GM19324 (cell line): ENCODE data around the gene LAMA3.

Experiments
- ATAC-seq: cut with Tn5 transposase; IDR thresholded peaks from one replicate; pipeline ENCODE4 v1.9.1; 2021; ENCODE audit warnings: mild to moderate bottlenecking, moderate library complexity; ENCODE audit not compliant: unreplicated experiment, low FRiP score

LAMA3 gene

DNA sequence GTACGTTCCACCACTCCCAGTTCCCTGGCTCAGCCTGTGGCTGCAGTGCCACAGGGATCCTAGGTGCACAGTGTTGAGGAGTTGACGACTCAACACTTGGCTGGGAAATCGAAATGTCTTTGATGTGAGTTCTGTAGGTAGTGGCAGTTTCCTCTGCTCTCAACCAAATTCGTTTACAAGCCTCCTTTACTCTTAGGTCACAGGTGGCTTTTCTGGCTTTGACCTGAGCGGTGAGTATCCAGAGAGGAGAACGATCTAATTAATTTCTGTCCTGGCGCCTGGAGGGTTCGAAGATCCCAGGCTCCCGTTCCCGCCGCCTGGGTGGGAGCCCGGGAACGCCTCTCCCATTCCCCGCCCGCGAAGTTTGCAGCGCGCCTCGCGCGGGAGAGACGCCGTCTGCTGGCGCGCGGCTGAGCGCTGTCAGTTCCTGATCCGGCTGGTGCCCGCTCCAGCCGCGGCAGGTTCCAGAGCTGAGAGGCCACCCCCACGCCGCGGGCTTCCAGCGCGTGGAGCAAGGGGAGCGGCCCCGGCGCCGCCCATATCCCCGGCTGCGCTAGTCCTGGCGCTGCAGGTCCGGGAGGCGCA, at the start of gene LAMA3:
Gene LAMA3 (plus strand): TSS at position 423 of the 585 bp plus-strand sequence. CDS start 231 bp downstream, outside the sequence.
- ATAC-seq = peak; percentile 66

DNA sequence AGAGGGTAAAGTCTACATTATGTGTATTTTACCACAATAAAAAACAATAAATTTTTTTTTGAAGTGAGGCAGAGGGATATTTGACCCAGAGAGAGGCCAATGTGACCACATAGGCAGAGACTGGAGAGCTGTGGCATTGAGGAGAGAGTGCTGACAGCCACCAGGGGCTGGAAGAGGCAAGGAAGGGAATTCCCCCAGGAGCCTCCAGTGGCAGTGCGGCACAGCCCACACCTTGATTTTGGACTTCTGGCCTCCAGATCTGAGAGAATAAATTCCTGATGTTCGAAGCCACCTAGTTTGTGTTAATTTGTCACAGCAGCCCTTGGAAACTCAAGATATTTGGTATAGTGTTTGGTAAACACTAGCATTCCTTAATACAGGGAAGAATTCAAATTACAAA, 49.2 kb upstream of the LAMA3 start:
- ATAC-seq = no peak

- no peak for ATAC-seq
Observed at GRCh38 chr18:23641143-23641720, 48.0 kb upstream of the LAMA3 start.

- ATAC-seq = no peak
Observed at GRCh38 chr18:23641937-23642666, 47.2 kb upstream of the LAMA3 start.

DNA sequence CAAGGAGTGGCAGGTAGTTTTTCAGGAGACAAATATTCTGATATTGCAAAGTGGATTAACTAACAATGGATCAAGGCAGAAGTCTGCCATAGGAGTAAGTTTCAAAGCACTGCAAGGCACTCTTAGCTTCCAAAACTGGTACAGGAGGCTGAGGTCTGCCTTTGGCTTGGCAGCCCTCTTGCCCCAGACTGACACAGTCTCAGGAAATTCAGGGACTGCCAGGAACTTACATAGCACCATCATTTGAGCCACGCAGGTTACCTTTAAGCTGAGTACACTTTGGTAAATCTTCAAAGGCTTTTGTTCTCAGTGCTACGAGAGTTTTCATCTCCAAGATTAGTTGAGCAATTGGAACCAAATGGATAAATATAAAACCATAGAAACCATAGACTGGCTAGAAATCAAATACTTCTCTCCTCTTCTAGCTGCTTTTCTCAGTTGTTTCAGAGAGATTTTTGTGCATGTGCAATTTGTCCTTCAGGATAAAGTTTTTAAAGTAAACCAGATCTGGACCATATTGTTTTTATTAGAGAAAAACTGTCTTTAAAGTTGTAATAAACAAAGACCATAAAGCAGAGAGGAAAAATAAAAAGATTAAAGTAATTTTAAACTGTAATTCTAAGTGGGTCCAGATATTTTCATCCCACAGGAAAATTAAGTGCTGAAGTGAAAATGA, 45.3 kb upstream of the LAMA3 start:
- no peak for ATAC-seq

GRCh38 chr18:23645568-23646175, 43.6 kb upstream of the LAMA3 start:
- no peak for ATAC-seq

DNA sequence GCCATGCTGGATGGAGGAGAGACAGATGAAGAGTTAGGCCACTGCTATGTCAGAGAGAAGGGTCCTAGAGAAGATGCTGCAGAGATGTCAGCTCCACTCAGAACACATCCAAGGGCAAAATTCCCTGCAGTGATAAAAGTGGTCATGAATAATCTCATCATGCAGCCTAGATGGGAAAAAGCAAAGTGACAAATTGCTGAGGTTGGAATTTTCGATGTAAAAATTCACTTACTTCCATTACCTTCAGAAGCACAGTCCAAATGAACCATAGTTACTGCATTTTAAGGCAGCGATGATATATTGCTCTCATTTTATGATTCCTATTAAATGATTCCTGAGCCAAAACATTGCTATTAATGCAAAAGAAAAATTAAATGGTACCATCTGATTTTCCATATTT, 43.0 kb upstream of the LAMA3 start:
- no peak for ATAC-seq

DNA sequence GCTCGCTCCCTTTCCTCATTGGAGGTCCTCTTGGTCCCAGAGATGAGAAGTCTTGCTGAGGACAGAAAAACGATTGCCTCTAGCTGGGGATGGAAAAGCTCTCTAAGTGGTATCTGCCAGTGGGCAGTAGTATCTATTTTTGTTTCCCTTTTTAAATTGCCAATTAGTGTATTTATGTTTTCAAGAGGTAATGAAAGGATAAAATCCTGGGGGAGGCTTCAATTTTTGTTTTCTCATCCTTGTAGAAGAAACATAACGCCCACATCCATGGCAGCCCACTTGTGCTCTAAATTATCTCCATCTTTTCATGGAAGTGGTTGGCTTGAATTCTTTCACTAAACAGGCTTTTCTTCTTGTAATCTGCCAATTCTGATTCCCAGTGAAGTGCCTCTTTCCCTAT, 40.8 kb upstream of the LAMA3 start:
- no peak for ATAC-seq

DNA sequence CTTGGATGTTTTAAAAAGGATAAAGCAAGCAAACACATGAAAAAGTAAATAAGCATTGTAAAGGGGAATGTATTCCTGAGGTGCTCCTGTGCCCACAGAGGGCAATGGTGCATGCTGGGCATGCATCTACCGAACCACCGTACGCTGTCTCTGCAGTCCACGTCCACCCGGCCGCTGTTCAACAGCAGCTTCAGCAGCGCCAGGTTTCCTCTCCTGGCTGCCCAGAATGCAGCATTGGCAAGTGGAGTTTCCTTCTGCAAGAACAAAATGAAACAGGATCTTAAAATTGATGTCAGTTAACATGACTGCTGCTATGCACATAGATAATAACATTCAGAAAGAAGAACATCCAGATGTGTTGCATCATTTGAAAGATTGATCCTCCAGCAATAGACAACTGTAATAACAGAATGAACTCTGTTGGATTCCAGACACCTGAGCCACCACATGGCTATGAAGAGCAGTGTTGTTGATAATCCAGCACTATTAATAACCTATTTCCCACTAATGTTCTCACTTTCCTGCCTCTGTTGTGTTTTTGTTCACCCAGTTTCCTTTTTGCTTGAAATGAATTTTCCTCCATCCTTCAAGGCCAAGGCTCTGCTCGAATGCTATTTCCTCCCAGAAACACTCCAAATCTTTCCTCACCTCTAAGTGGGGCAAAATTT, 40.2 kb upstream of the LAMA3 start:
- no peak for ATAC-seq

DNA sequence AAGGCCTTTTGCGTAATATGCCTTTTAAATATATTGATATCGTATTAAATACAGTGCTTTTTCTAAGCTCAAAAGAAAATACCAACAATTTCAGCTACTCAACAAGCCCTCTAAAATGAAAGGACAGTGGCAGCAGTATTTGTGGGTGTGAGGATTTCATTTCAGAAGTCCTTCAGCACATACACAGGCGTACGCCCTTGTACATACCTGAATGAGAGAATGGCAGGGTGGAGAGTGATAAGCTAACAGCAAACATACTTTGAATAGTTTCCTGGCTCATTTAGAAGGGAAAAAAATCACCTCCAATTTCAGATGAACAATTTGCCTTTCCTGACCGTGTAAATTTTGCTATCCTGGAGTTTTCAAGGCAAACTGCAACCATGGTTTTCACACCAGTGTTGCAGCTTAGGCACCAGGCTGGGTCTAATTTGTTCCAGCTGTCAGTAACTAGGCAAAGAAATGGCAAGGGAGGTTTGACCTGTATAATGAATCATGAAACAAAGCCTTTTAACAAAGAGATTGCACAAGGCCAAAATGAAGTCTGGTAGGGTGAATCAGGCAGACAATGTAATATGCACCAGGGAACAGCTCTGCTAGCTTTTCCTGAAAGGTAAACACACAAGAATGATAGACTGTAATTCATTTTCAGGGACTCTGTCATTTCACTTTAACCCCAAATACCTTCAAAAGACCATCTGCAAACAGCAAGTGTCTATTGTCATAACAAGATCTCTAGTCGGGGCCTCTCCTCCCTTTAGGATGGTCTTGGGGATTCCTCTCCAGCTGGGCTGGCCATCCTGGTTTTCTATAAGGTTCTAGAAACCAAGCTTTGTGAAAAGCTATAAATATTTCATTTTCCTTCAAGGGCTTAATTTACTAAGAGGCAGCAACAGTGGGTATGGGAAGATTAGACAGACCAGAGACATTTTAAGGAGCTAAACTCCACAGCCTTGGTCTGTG, 38.0 kb upstream of the LAMA3 start:
- ATAC-seq = no peak

- ATAC-seq = no peak
Observed at GRCh38 chr18:23652232-23652631, 37.0 kb upstream of the LAMA3 start.

DNA sequence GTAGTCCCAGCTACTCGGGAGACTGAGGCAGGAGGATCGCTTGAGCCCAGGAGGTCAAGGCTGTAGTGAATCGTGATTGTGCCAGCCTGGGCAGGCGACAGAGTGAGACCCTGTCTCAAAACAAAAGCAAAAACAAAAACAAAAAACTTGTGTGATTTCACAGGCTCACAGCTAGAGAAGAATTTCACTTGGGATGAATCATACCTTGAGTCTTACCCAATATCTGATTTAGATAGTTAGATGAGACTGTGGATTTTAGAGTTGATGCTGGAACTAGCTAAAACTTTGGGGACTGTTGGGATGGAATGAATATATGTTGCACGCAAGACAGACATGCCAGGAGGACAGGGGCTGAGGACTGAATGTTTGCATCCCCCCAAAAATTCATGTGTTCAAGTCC, 31.0 kb upstream of the LAMA3 start:
- no peak for ATAC-seq

- ATAC-seq = no peak
Observed at GRCh38 chr18:23661735-23662308, 27.4 kb upstream of the LAMA3 start.

DNA sequence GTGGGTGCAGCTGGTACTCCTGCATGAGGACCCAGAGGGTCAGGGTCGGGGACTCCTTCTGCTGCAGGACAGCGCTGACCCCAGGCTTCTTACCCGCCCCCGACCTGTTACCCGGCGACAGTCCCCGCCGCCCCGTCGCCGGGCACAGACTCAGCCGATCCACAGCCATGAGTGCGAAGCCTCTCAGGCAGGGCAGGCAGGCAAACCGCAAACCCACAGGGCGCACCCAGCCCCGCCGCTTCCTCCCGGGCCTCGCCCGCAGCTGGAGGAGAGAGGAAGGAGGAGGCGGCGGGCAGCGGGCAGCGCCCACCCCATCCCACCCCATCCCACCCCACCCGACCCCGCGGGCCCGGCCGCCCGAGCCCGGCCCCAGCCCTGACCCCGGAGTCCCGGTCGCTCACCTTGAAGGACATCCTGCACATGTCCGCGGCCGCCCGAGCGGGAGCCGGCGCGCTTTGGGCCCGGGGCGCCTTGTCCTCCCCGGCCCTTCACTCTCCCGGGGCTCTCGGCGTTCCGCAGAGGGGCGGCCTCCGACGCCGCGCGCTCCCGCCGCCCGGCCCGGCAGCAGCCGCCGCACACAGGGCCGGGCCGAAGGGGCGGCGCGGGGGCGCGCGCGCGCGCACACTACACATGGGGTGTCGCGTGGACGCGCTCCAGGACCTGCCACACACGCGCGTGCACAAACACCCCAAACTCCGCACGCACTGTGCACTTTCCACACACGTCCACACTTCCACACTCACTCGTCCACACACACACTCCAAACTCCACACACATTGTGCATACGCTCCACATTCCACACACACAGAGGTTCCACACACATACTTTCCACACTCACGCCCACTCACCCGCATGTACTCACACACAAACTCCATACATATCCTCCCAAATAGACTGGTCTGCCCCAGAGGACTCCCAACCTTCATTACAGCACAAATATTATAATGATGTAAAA, 26.7 kb upstream of the LAMA3 start, which contains the start of gene ANKRD29:
Gene ANKRD29 (minus strand): TSS at position 603 of the 955 bp plus-strand sequence. CDS start 181 bp downstream, at position 422.
- ATAC-seq = peak; percentile 58

DNA sequence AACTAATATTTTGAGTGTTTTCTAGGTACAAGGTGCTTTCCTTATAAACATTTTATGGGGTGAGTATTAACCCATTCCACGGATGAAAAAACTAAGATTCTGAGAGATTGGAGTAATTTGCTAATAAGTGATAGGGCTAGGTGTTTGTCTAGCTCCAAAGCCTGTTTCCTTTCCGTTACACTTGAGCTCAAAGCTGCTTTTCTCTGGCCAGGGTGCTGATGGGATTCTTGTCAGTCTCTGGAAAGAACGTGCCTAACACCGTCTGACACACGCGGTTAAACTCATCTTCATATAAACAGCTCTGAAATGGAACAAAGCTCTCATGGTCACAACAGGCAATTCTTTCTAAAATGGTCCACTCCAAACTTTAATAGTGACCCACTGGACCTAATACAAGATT, 24.6 kb upstream of the LAMA3 start:
- ATAC-seq = no peak

- no peak for ATAC-seq
Observed at GRCh38 chr18:23667114-23667513, 22.1 kb upstream of the LAMA3 start.

GRCh38 chr18:23668731-23669130, 20.5 kb upstream of the LAMA3 start:
- no peak for ATAC-seq
